Measurements from ENCODE around the gene NFIA.

The NFIA gene

GRCh38 chr1:61187352-61188086, 105.2 kb downstream of the NFIA start:
- DNase-seq, result no peak

DNA sequence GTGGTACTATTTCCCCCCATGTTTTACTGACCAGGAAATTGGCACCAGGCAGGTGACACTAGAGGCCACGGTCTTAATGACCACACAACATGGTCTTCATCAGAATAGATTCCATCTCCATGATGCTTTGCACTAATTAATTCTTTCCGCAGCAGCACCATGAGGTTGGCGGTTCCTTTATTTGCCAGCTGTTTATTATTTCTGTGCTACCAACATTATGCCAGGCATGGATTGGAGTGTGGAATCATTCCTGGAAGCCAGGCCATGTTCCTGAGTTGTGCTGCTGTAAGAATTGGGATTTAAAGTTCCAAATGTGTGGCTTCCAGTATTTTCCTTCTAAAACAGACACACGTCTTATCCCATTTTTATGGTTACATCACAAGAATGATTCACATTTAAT, 107.8 kb downstream of the NFIA start:
- no peak for DNase-seq

DNA sequence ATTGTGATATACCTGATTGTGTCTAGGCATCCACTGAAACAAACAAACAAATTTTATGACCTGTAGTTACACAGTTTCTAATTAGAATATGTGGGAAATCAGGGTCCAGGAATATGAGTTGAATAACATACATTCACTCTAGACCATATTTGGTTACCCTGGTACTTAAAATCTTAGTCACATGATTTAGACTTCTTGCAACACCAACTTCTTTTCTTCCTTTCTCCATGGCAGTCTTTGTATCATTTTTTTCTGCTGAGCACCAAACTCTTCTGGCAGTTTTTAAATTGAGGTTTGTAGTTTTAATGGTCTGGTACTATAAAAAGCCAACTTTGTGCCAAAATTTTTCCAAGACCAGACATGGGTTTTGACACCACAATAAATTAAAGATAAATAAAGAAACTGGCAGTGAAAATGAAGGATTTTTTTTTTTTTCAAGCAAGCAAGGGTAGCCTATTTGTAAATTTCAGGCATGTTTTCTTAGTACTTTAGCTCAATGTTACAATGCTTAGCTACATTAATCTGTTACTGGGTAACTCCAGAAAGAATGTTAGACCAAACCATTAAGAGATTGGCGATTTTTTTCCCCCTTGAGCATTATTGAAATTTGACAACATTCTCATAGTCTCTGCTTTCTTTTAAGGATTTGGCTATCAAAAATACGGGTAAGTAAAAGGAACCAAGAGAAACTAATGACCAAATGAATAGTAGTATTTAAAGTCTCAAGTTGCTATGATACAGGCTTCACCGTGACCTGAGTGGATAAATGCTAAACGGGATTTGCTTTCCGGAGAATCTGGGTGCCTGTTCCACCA, 108.5 kb downstream of the NFIA start:
- no peak for DNase-seq

GRCh38 chr1:61191433-61191720, 109.0 kb downstream of the NFIA start:
- DNase-seq, result no peak

- DNase-seq, result no peak
Measured at GRCh38 chr1:61192663-61193330, 110.4 kb downstream of the NFIA start.

- no peak for DNase-seq
Measured at GRCh38 chr1:61193808-61194207, 111.4 kb downstream of the NFIA start.

GRCh38 chr1:61198554-61198953, 116.2 kb downstream of the NFIA start:
- DNase-seq, result no peak

GRCh38 chr1:61201035-61201434, 118.7 kb downstream of the NFIA start:
- no peak for DNase-seq

GRCh38 chr1:61202854-61203598, 120.7 kb downstream of the NFIA start:
- DNase-seq, result no peak

DNA sequence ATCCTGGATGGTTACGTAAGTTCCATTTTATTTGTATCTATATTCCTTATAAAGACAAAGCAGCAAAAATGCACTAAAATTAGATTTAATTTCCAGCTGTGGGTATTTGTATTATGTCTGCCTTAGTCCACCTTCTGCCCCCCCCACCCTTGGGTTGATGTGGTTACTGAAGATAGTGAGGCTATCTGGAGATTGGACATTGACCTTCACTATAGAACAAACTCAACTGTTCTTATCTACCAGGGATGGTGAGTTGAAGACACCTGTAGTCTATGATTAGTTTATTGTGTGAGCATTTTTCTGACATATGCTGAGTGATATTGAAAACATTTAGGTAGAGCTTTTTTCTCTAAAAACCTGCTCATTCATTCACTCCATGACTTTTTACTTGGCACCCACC, 122.2 kb downstream of the NFIA start:
- DNase-seq, result no peak

GRCh38 chr1:61207416-61207815, 125.1 kb downstream of the NFIA start:
- no peak for DNase-seq

DNA sequence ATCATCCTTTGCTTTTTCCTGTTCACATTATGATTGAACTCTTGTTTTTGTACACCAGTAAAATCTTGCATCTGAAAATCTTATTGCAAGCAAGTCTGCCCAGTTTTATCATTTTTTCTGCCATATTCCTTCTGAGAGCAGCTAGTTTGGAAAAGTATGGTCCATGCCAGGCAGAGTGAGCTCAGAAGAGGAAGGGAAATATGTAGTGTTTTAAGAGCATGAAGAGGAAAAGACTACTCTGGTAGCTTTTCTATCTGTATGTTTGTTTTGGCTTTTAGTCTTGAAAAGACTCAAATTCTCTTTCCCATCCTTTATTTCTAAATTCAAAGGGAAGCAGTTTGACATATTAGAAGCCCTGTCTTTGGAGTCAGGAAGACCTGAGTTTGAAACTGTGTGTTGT, 125.8 kb downstream of the NFIA start:
- no peak for DNase-seq

DNA sequence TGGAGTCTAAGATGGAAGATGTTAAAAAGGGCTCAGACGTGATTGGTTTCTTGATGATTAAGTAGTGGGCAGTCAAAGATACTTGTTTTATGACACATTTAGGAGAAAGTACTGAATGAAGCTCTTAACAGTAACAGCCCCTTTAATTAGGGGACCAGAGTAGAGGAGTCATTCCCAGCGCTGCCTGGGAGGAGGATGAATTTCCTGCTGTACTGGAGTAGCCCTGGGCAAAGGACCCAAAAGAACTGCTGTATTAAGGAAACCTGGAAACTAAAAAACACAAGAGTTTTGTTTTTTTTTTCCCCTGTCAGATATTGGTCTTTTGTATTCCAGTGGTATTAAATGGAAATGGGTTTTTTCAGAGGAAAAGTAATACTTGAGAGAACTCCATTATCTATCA, 126.5 kb downstream of the NFIA start:
- no peak for DNase-seq

DNA sequence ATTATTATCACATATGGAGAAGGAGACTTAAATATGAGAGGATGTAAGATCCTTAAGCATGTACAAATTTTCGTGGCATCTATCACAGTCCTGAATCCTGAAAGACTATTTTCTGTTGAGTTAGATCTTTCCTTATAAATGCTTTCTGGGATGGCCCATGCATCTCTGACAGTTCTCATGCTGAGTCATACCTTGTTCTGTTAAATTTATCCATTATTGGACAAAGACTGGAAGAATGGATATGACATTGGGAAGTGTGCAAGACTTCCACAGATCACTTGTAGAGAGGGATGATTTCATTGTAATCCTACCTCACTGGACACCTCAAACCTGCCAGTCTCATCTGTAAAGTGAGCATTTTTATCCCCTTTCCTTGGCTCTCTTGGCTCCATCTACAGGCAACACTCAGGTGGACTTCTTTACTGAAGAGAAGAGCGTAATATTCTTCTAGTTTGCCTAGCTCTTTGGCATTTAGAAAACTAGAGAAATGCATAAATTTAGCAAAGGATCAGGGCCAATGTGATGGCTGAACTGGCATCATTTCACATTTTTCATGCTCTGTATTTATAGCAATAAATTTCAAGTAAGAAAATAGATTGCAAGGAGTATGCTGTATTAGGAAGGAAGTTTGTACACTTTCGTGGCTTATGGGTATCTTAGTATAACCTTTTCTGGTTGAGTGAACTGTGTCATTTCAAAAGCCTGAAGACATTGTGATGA, 128.2 kb downstream of the NFIA start:
- no peak for DNase-seq

GRCh38 chr1:61213245-61214011, 131.1 kb downstream of the NFIA start:
- no peak for DNase-seq

DNA sequence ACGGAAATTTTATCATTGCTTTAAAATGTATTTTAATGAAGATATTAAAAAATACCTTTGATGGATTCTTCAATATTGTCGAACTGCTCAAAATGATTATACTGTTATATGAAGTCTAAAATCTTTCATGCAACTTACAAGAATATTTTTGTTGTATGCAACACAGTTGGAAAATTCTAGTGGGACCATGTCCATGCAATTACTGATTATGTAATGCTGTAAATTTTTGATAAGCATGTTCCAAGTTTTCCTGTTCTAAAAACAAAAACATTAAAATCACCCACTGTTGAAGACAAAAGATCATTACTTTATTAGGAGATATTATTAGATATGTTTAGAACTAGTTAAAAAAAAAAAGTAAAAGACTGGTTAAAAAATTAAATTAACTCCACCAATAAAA, 132.8 kb downstream of the NFIA start:
- DNase-seq, result no peak

- no peak for DNase-seq
Measured at GRCh38 chr1:61215676-61216289, 133.4 kb downstream of the NFIA start.

DNA sequence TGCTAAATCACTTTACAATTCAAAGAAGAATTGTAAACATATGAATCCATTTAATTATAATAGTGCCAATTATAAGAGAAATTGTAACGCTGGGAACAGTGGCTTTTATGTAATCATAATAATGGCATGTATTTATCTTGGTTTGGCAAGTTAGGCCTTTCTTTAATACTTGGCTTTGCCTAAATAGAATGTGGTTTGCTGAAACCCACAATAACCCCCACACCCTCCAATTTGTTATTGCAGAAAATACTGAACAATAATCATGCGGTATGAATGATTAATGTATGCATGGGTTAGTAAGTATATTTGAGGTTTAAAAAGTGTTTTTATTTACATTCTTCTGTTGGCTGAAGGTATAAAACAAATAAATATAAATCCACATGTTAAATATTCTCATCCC, 138.2 kb downstream of the NFIA start:
- DNase-seq, result no peak

- DNase-seq, result no peak
Measured at GRCh38 chr1:61221642-61222041, 139.3 kb downstream of the NFIA start.

- DNase-seq, result no peak
Measured at GRCh38 chr1:61222240-61222639, 139.9 kb downstream of the NFIA start.

DNA sequence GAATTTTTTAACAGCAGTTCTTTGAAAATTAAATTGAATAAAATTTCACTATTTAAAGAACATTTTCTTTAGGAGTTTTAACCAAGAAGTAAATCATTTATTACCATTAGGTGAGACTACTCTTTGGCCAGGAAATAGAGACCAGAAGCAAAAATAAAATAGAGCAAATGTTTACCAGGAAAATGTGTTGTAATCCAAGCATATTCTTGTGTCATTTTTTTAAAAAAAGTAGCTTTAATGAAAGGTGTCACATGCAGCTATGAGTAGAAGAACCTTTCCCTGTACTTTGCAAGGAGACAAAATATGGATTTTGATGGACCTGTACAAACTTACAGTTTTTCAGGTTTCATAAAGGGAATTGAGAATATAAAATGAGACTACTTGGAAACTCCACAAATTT, 140.8 kb downstream of the NFIA start:
- no peak for DNase-seq

GRCh38 chr1:61224609-61225008, 142.2 kb downstream of the NFIA start:
- no peak for DNase-seq

All from activated CD8-positive, alpha-beta memory T cell treated with anti-CD3 and anti-CD28 coated beads, Interleukin-2, amount 50 U/mL, for 48 hours (primary cell).